CD14-positive monocyte (primary cell): Measurements from ENCODE around the gene NUP35. TPM values are rescaled to one million over a fixed set of nuclear protein-coding genes. Genes with fewer than 3 reads are reported as not detected.

Experiments
- DNase-seq, 3 donors: peaks; one replicate each; pipeline ENCODE4 v3.0.0-alpha.2; 2011 to 2022
- H2AFZ ChIP-seq: 2 replicates; pipeline ENCODE4 v1.6.0; 2012; ENCODE audit warnings: mild to moderate bottlenecking, low read depth, low read length, inconsistent platforms; ENCODE audit not compliant: insufficient read depth, poor library complexity, severe bottlenecking
- H3K27ac ChIP-seq, 2 donors: 1 replicate in 1 of 2; 2 replicates in 1 of 2; pipeline ENCODE4 v1.5.1; 2012 to 2013; ENCODE audit warnings: low read length in 2 of 2, control low read depth in 1 of 2, inconsistent platforms in 1 of 2, low read depth in 1 of 2, mild to moderate bottlenecking in 1 of 2
- H3K27me3 ChIP-seq, 2 donors: one replicate each; pipeline versions ENCODE4 v1.6.0 to v1.6.1; 2011 to 2013; ENCODE audit warnings: low read length in 2 of 2; ENCODE audit not compliant: control insufficient read depth in 2 of 2, insufficient read depth in 2 of 2
- H3K36me3 ChIP-seq, 2 donors: replicated peaks in 1 of 2; 1 replicate in 1 of 2; 2 replicates in 1 of 2; pipeline versions ENCODE4 v1.5.1 to v1.6.1; 2012 to 2013; ENCODE audit warnings: low read length in 2 of 2, control low read depth in 1 of 2, inconsistent platforms in 1 of 2, mild to moderate bottlenecking in 1 of 2; ENCODE audit not compliant: insufficient read depth in 2 of 2, control insufficient read depth in 1 of 2
- H3K4me1 ChIP-seq, 2 donors: 1 replicate in 1 of 2; 2 replicates in 1 of 2; pipeline versions ENCODE4 v1.5.1 to v1.6.1; 2012 to 2013; ENCODE audit warnings: low read length in 2 of 2, control low read depth in 1 of 2, inconsistent platforms in 1 of 2, mild to moderate bottlenecking in 1 of 2, moderate library complexity in 1 of 2; ENCODE audit not compliant: insufficient read depth in 2 of 2, control insufficient read depth in 1 of 2
- H3K4me2 ChIP-seq: replicated peaks from 2 replicates; pipeline ENCODE3; 2012; ENCODE audit warnings: low read length, moderate library complexity, mild to moderate bottlenecking; ENCODE audit not compliant: poor library complexity, severe bottlenecking; ENCODE audit errors: extremely low read depth
- H3K4me3 ChIP-seq, 3 experiments: fragments of 200-600 bp in 1 of 3; sonication (generic) in 1 of 3; replicated peaks in 1 of 3; 1 replicate in 2 of 3; 2 replicates in 1 of 3; pipeline ENCODE4 v1.5.1; 2011 to 2013; ENCODE audit warnings: low read length in 3 of 3, mild to moderate bottlenecking in 3 of 3, control low read depth in 2 of 3, low read depth in 2 of 3, inconsistent platforms in 1 of 3, moderate library complexity in 1 of 3
- H3K79me2 ChIP-seq: 2 replicates; pipeline ENCODE4 v1.6.0; 2012; ENCODE audit warnings: mild to moderate bottlenecking, control low read depth, inconsistent platforms, low read length, moderate library complexity; ENCODE audit not compliant: insufficient read depth
- H3K9ac ChIP-seq: 2 replicates; pipeline ENCODE4 v1.6.0; 2017; ENCODE audit warnings: low read length, mild to moderate bottlenecking; ENCODE audit not compliant: insufficient read depth, poor library complexity, severe bottlenecking
- H3K9me3 ChIP-seq, 2 donors: replicated peaks in 1 of 2; 1 replicate in 1 of 2; 2 replicates in 1 of 2; pipeline versions ENCODE4 v1.5.1 to v1.6.1; 2012 to 2013; ENCODE audit warnings: low read length in 2 of 2, control low read depth in 1 of 2; ENCODE audit not compliant: control insufficient read depth in 1 of 2, insufficient read depth in 1 of 2
- H4K20me1 ChIP-seq: 2 replicates; pipeline ENCODE4 v1.6.0; 2012; ENCODE audit warnings: mild to moderate bottlenecking, low read length, control low read depth, moderate library complexity; ENCODE audit not compliant: insufficient read depth
- H3K27ac Mint-ChIP-seq, 7 donors: one replicate each; pipeline ENCODE4 v1.8.0; 2020; ENCODE audit warnings: mild to moderate bottlenecking in 7 of 7, mixed read lengths in 7 of 7, moderate library complexity in 6 of 7, inconsistent platforms in 2 of 7
- H3K27me3 Mint-ChIP-seq, 3 donors: one replicate each; pipeline ENCODE4 v1.8.0; 2021 to 2022; ENCODE audit warnings: low read depth in 3 of 3, mild to moderate bottlenecking in 3 of 3, mixed read lengths in 3 of 3, moderate library complexity in 3 of 3, inconsistent platforms in 1 of 3
- H3K36me3 Mint-ChIP-seq, 2 donors: one replicate each; pipeline ENCODE4 v1.8.0; 2020; ENCODE audit warnings: mixed read lengths in 2 of 2, inconsistent platforms in 1 of 2, mild to moderate bottlenecking in 1 of 2
- H3K4me1 Mint-ChIP-seq: one replicate; pipeline ENCODE4 v1.8.0; 2020; ENCODE audit warnings: mild to moderate bottlenecking, mixed read lengths
- H3K4me3 Mint-ChIP-seq, 2 donors: one replicate each; pipeline ENCODE4 v1.8.0; 2020; ENCODE audit warnings: mild to moderate bottlenecking in 2 of 2, mixed read lengths in 2 of 2, moderate library complexity in 1 of 2
- H3K9me3 Mint-ChIP-seq, 7 donors: one replicate each; pipeline ENCODE4 v1.8.0; 2020 to 2022; ENCODE audit warnings: mixed read lengths in 7 of 7, mild to moderate bottlenecking in 6 of 7, moderate library complexity in 6 of 7, inconsistent platforms in 2 of 7
- CTCF ChIP-seq: fragments of 200-600 bp; IDR thresholded peaks from one replicate; pipeline ENCODE4 v1.8.0; 2022; ENCODE audit warnings: antibody characterized with exemption, mild to moderate bottlenecking
- WGBS: methylation state at CpG from one replicate; pipeline ENCODE4 v1.1.5; 2013; ENCODE audit warnings: missing lambda C conversion rate; ENCODE audit not compliant: insufficient coverage; 5-methylcytosine and 5-hydroxymethylcytosine counted together
- intact Hi-C, 2 donors: fragments of 100-400 bp; cut with micrococcal nuclease; formaldehyde crosslinking; loops; one replicate each; pipeline versions ENCODE4 v1.15.0 to v1.15.1; 2023
- polyA plus RNA-seq, 3 donors: library from polyadenylated mRNA; depleted of rRNA in 1 of 3; unstranded in 2 of 3; stranded (reverse) in 1 of 3; fragments of 300-500 nt in 2 of 3; fragments of >200 nt in 1 of 3; fragmentation: Illumina TruSeq in 2 of 3; gene quantifications; 1 replicate in 2 of 3; 2 replicates in 1 of 3; pipeline ENCODE4 v1.2.3, GENCODE V29; 2012 to 2021

Gene NUP35
- polyA plus RNA-seq, 3 donors: 1.5 to 4.7 (median 2.0) TPM

- H3K4me3 Mint-ChIP-seq: no peak overlapping the region
- Histone ChIP-seq H3K4me3 (no peak overlapping the region), H3K27me3 (no peaks in the 10 kb centered on the region), H4K20me1 (no peaks in the 10 kb centered on the region), H3K9me3 (peaks cover 4 to 8% of the 10 kb centered on the region in 2 donors), H3K79me2 (no peaks in the 10 kb centered on the region), H2AFZ (no peak overlapping the region), H3K36me3 (peaks cover 6 to 49% of the 10 kb centered on the region in 2 donors), H3K27ac (no peak overlapping the region), H3K4me1 (no peaks in the 10 kb centered on the region), H3K4me2 (no peak overlapping the region), H3K9ac (no peak overlapping the region)
- peaks cover 60 to 74% of the 10 kb centered on the region in 2 donors for H3K36me3 Mint-ChIP-seq
- H3K27me3 Mint-ChIP-seq: peaks cover 0 to 3% (median 0%) of the 10 kb centered on the region in 3 donors
- peak overlapping the region in 1 of 7 donors; percentile 46 for H3K27ac Mint-ChIP-seq
- TF ChIP-seq CTCF: no peak
- peaks cover 0 to 17% (median 15%) of the 10 kb centered on the region in 7 donors for H3K9me3 Mint-ChIP-seq
- H3K4me1 Mint-ChIP-seq: no peaks in the 10 kb centered on the region
- intact Hi-C loops: no loop called here
- no peak for DNase-seq
Observed at GRCh38 chr2:183185534-183185933, 61.3 kb downstream of the NUP35 start.

GRCh38 chr2:183186296-183186695, 62.1 kb downstream of the NUP35 start:
- H3K9me3 Mint-ChIP-seq: peaks cover 0 to 17% (median 15%) of the 10 kb centered on the region in 7 donors
- Histone ChIP-seq H3K4me3 (no peak overlapping the region), H2AFZ (no peak overlapping the region), H3K79me2 (no peaks in the 10 kb centered on the region), H3K4me1 (no peaks in the 10 kb centered on the region), H3K27ac (no peak overlapping the region), H3K36me3 (peaks cover 6 to 54% of the 10 kb centered on the region in 2 donors), H3K4me2 (no peak overlapping the region), H3K27me3 (no peaks in the 10 kb centered on the region), H3K9me3 (peaks cover 4 to 8% of the 10 kb centered on the region in 2 donors), H4K20me1 (no peaks in the 10 kb centered on the region), H3K9ac (no peak overlapping the region)
- WGBS: no CpG with 5 or more reads among the region's 1 CpG
- H3K4me1 Mint-ChIP-seq: no peaks in the 10 kb centered on the region
- H3K4me3 Mint-ChIP-seq: no peak overlapping the region
- peaks cover 65 to 74% of the 10 kb centered on the region in 2 donors for H3K36me3 Mint-ChIP-seq
- intact Hi-C loops: no loop called here
- no peak for DNase-seq
- H3K27ac Mint-ChIP-seq: no peak overlapping the region
- H3K27me3 Mint-ChIP-seq: peaks cover 0 to 3% (median 0%) of the 10 kb centered on the region in 3 donors
- no peak for TF ChIP-seq CTCF
